Kidney (tissue), 14 donors: ENCODE results near the gene TRIM62. TPM values are rescaled to one million over a fixed set of nuclear protein-coding genes. Genes with fewer than 3 reads are reported as not detected.
"Not testable (repeated sequence)": the region's sequence is repeated elsewhere in the genome, so short reads cannot be mapped to it uniquely, and the experiment has no call there.

ENCODE experiments used
- DNase-seq, 5 donors: peaks; one replicate each; pipeline ENCODE4 v3.0.0-alpha.2; 2013 to 2020
- FAIRE-seq: peaks from 2 replicates; lab custom pipeline; 2012; peaks lifted over from hg19 to GRCh38; lab: Jason Lieb, UNC
- H3K27ac ChIP-seq, 2 donors: one replicate each; pipeline ENCODE4 v1.7.0; 2013; ENCODE audit warnings: low read depth in 2 of 2, low read length in 2 of 2, inconsistent platforms in 1 of 2
- H3K27me3 ChIP-seq: one replicate; pipeline ENCODE4 v1.7.1; 2013; ENCODE audit warnings: low read length, inconsistent platforms; ENCODE audit not compliant: control insufficient read depth, insufficient read depth
- H3K36me3 ChIP-seq, 3 donors: one replicate each; pipeline versions ENCODE4 v1.7.0 to v1.7.1; 2013; ENCODE audit warnings: low read length in 3 of 3, control low read depth in 1 of 3, inconsistent platforms in 1 of 3; ENCODE audit not compliant: insufficient read depth in 3 of 3, control insufficient read depth in 2 of 3
- H3K4me1 ChIP-seq, 3 donors: one replicate each; pipeline versions ENCODE4 v1.7.0 to v1.7.1; 2013; ENCODE audit warnings: low read length in 3 of 3, inconsistent platforms in 1 of 3, low read depth in 1 of 3; ENCODE audit not compliant: control insufficient read depth in 2 of 3, insufficient read depth in 2 of 3
- H3K4me3 ChIP-seq, 3 donors: one replicate each; pipeline versions ENCODE4 v1.7.0 to v1.8.1; 2013; ENCODE audit warnings: low read length in 3 of 3, control low read depth in 1 of 3, inconsistent platforms in 1 of 3
- H3K9ac ChIP-seq, 3 donors: one replicate each; pipeline versions ENCODE4 v1.7.0 to v1.7.1; 2013; ENCODE audit warnings: low read length in 3 of 3, control low read depth in 1 of 3, inconsistent platforms in 1 of 3
- H3K9me3 ChIP-seq, 3 donors: one replicate each; pipeline versions ENCODE4 v1.7.0 to v1.7.1; 2013; ENCODE audit warnings: low read length in 3 of 3, control low read depth in 1 of 3, inconsistent platforms in 1 of 3; ENCODE audit not compliant: control insufficient read depth in 2 of 3, insufficient read depth in 1 of 3
- CTCF ChIP-seq: IDR thresholded peaks from 3 replicates; pipeline ENCODE4 v1.5.1; 2012; ENCODE audit warnings: mild to moderate bottlenecking, moderate library complexity, borderline replicate concordance; ENCODE audit not compliant: insufficient read depth; ENCODE audit errors: extremely low read depth
- intact Hi-C: fragments of 100-400 bp; cut with DNase I; formaldehyde crosslinking; loops from one replicate; pipeline ENCODE4 v1.11.1; 2022
- polyA plus RNA-seq: library from polyadenylated mRNA; stranded (reverse); fragments of 350-450 nt; fragmentation: Illumina TruSeq; extraction: RNeasy Lipid Tissue Mini Kit (QIAGEN cat#74804); gene quantifications from one replicate; pipeline ENCODE4 v1.2.3, GENCODE V29; 2014; ENCODE audit warnings: low read depth, low replicate concordance; ENCODE audit not compliant: insufficient read depth
- total RNA-seq: library from RNA; stranded (reverse); fragmentation: NEBNext Ultra II Directional; extraction: Animal tissue kit (Norgen Biotek cat#: 25700); gene quantifications from one replicate; pipeline ENCODE4 v1.2.1, GENCODE V29; 2021
- donor health status: control.
- donor health status: control.
- donor health status: control.
- donor health status: control.
- donor health status: control.
- donor health status: DM: yes; HTN: yes; CAD: no.
- donor health status: Normal renal cell carcinoma (clear cell type).

TRIM62 gene
- total and polyA plus RNA-seq, 2 donors from 2014 or later, result 3.2 to 6.2 TPM

- H3K27ac ChIP-seq, result no peak overlapping the region
- no peak for FAIRE-seq
These were observed 41.4 kb downstream of the TRIM62 start for GRCh38 chr1:33140153-33141149.

GRCh38 chr1:33137800-33138199, 44.0 kb downstream of the TRIM62 start:
- Histone ChIP-seq H3K27me3 (no peaks in the 10 kb centered on the region), H3K9ac (no peak overlapping the region), H3K27ac (no peak overlapping the region), H3K4me3 (no peak overlapping the region), H3K4me1 (peaks cover 0 to 7% (median 0%) of the 10 kb centered on the region in 3 donors), H3K36me3 (no peaks in the 10 kb centered on the region), H3K9me3 (no peaks in the 10 kb centered on the region)
- DNase-seq, result peak; percentile 72 to 82 (median 78)
- TF ChIP-seq CTCF, result peak; percentile 18
- FAIRE-seq, result no peak
- intact Hi-C loops, result no loop called here

More at GRCh38 chr1:33140153-33141149, 41.4 kb downstream of the TRIM62 start:
- no peak overlapping the region for H3K9ac ChIP-seq
- peak in 1 of 5 donors; percentile 55 for DNase-seq
- peaks cover 0 to 2% (median 0%) of the 10 kb centered on the region in 3 donors for H3K4me1 ChIP-seq
- H3K9me3 ChIP-seq, result no peaks in the 10 kb centered on the region
- intact Hi-C loops, result no loop called here
- no peaks in the 10 kb centered on the region for H3K27me3 ChIP-seq
- no peaks in the 10 kb centered on the region for H3K36me3 ChIP-seq
- H3K4me3 ChIP-seq, result no peak overlapping the region
- no peak for TF ChIP-seq CTCF

GRCh38 chr1:33136041-33136440, 45.8 kb downstream of the TRIM62 start:
- H3K27me3 ChIP-seq, DNase-seq, H3K4me3 ChIP-seq, H3K4me1 ChIP-seq, H3K27ac ChIP-seq, intact Hi-C loops, H3K9ac ChIP-seq, H3K9me3 ChIP-seq, H3K36me3 ChIP-seq, FAIRE-seq: not testable (repeated sequence)

- Histone ChIP-seq H3K27ac (no peak overlapping the region), H3K9ac (no peak overlapping the region), H3K4me3 (no peak overlapping the region), H3K4me1 (peaks cover 0 to 10% (median 0%) of the 10 kb centered on the region in 3 donors), H3K9me3 (no peaks in the 10 kb centered on the region), H3K27me3 (no peaks in the 10 kb centered on the region), H3K36me3 (no peaks in the 10 kb centered on the region)
- no peak for TF ChIP-seq CTCF
- DNase-seq, result peak in 1 of 5 donors; percentile 24
- no peak for FAIRE-seq
- intact Hi-C loops, result no loop called here
These were observed 48.3 kb downstream of the TRIM62 start for GRCh38 chr1:33133478-33134105.
